ENCODE data around the gene EIF2S1. TPM values are rescaled to one million over a fixed set of nuclear protein-coding genes. Genes with fewer than 3 reads are reported as not detected.

Gene EIF2S1
- total and polyA plus RNA-seq, 3 donors from 2014 or later = 82.1 to 158 (median 83.9) TPM

DNA sequence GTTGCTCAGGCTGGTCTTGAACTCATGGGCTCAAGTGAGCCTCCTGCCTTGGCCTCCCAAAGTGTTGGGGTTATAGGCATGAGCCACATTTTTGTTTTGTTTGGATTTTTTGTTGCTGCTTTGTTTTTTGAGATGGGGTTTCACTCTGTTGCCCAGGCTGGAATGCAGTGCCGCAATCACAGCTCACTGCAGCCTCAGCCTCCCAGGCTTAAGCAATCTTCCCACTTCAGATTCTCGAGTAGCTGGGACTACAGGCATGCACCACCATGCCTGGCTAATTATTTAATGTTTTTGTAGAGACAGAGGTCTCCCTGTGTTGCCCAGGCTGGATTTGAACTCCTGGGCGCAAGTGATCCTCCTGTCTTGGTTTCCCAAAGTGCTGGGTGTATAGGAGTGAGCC, 57.5 kb downstream of the EIF2S1 start:
- no peak for DNase-seq
- H3K27ac ChIP-seq = no peak overlapping the region
- 88 to 96% methylated on average over 3 of the region's 3 CpGs for WGBS, 2 donors
- TF ChIP-seq, protein P1, sequence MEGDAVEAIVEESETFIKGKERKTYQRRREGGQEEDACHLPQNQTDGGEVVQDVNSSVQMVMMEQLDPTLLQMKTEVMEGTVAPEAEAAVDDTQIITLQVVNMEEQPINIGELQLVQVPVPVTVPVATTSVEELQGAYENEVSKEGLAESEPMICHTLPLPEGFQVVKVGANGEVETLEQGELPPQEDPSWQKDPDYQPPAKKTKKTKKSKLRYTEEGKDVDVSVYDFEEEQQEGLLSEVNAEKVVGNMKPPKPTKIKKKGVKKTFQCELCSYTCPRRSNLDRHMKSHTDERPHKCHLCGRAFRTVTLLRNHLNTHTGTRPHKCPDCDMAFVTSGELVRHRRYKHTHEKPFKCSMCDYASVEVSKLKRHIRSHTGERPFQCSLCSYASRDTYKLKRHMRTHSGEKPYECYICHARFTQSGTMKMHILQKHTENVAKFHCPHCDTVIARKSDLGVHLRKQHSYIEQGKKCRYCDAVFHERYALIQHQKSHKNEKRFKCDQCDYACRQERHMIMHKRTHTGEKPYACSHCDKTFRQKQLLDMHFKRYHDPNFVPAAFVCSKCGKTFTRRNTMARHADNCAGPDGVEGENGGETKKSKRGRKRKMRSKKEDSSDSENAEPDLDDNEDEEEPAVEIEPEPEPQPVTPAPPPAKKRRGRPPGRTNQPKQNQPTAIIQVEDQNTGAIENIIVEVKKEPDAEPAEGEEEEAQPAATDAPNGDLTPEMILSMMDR (IDR thresholded peaks at IDR 0.05) = no peak
- TF ChIP-seq POLR2A (IDR thresholded peaks at IDR 0.05) = no peak
- no peak overlapping the region for H3K4me3 ChIP-seq
- H3K27me3 ChIP-seq = no peaks in the 10 kb centered on the region
- H3K36me3 ChIP-seq (ENCODE audit: low read depth, missing control alignments) = no peaks in the 10 kb centered on the region
- intact Hi-C loops (cut with DNase I; ENCODE audit: low total_unique reads) = no loop called here
- H3K9me3 ChIP-seq = no peaks in the 10 kb centered on the region
- H3K4me1 ChIP-seq = peaks cover 7% of the 10 kb centered on the region

DNA sequence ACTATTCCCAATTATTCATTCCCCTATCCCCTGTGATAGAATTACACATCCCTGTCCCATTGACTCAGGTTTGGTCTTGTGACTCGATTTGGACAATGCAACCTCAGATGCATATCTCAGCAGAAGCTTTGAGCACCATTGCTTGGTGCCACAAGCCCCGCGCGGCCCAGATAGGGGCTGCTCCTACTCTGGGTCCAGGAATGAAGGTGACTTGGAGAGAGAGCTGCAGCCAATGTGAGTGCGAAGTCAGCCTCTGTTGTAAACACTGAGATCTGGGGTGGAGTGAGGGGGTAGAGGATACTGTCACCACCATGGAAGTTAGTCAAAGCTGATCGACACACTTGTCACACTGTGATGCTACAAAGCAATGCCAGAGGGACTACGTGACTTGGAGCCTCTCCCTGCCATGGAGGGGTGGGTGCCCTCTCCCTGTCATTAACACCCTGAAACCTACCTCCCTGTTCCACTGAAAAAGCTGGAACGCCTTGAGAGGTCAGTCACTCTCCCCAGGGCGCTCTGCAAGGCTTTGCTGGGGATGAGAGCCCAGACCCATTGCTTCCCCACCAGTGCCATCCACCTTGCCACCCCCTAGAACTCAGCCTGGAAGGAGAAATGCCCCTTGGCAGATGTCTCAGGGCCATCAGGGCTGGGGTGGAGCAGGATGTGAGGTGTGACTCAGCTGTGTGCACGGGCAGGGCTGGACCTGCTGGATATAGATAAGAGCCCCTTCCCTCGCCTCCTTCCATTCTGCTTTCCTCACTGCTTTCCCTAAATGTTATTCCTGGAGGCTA, 58.5 kb downstream of the EIF2S1 start:
- no peak overlapping the region for H3K4me3 ChIP-seq
- 65 to 84% methylated on average over 7 to 11 of the region's 11 CpGs for WGBS, 2 donors
- H3K4me1 ChIP-seq = peaks cover 7% of the 10 kb centered on the region
- no peaks in the 10 kb centered on the region for H3K27me3 ChIP-seq
- no peak overlapping the region for H3K27ac ChIP-seq
- no peak for DNase-seq
- H3K9me3 ChIP-seq = no peaks in the 10 kb centered on the region
- TF ChIP-seq POLR2A (IDR thresholded peaks at IDR 0.05) = no peak
- TF ChIP-seq, protein P1 (IDR thresholded peaks at IDR 0.05) = no peak
- intact Hi-C loops (cut with DNase I; ENCODE audit: low total_unique reads) = no loop called here
- no peaks in the 10 kb centered on the region for H3K36me3 ChIP-seq (ENCODE audit: low read depth, missing control alignments)

DNA sequence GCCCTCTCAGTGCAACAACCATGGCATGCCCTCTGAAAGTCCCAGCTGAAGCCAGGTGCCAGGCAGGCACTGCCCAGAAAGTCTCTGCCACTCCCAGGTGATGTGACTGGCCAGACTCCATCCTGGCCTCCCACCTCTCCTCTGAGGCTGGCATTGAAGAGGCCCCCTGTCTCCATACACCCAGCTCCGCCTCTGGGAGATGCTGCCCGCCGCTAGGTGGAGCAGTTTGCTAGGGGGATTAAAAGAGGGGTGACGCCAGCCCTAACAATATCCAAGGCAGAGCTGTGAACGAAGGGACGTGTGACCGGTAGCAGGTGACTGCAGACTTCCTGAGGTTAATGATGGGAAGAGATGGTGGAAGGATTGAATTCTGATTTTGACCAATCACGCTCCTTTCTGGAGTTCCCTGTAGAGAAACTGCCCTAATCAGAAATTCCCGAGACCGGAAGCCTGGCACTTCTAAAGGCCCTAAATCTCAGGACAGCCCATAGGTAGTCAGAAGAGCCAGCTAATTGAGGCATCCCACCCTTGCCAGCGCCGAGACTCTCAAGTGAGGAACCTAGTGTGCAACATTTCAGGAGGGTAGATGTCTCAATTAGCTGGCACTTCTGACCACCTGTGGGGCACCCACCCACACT, 60.1 kb downstream of the EIF2S1 start:
- no peaks in the 10 kb centered on the region for H3K9me3 ChIP-seq
- WGBS, 2 donors = 73 to 80% methylated on average over 8 to 12 of the region's 12 CpGs
- H3K4me1 ChIP-seq = peaks cover 7% of the 10 kb centered on the region
- no peak for TF ChIP-seq POLR2A (IDR thresholded peaks at IDR 0.05)
- TF ChIP-seq, protein P1 (IDR thresholded peaks at IDR 0.05) = peak in 1 of 3 experiments; percentile 11
- intact Hi-C loops (cut with DNase I; ENCODE audit: low total_unique reads) = no loop called here
- no peaks in the 10 kb centered on the region for H3K36me3 ChIP-seq (ENCODE audit: low read depth, missing control alignments)
- H3K4me3 ChIP-seq = no peak overlapping the region
- H3K27ac ChIP-seq = no peak overlapping the region
- no peaks in the 10 kb centered on the region for H3K27me3 ChIP-seq
- no peak for DNase-seq

DNA sequence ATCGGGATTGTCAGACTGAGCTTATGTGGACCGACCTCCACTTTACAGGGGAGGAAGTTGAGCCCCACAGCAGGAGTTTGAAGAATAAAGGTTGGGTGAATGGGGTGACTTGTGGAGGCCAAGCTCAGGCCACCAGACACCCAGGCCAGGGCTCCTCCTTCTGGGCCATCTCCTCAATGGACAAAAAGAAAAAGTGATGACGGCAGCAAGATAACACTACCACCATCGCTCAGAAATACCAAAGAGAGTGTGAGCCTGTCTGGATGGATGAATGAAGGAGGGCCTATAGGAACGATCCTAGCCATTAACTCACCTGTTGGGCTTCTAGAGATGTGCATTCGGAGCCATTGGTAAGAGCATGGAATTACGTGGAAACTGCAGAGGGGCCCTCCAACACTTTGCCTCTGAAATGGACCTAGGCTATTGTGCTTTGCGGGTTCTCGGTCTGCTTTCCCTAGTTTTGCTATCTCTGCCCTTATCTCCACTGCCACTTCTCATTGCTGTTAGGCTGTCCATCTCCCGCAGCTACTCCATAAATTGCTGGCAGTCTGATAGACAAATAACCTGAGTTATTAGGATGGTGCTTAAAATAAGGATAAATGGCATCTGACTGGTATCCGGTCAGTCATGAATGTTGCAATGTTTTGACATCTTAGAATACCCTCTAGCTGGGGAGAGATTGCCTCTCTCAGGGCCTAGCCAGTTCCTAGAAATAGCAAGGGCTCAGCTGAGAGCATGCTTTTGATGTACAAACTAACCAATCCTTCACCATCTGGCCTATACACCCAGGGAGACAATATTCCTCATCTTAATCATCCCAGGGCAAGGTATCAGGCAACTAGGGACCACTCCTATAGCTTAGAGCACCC, 61.5 kb downstream of the EIF2S1 start:
- Histone ChIP-seq H3K36me3 (ENCODE audit: low read depth, missing control alignments) (no peaks in the 10 kb centered on the region), H3K27ac (no peak overlapping the region), H3K27me3 (no peaks in the 10 kb centered on the region), H3K4me1 (peaks cover 4% of the 10 kb centered on the region), H3K9me3 (no peaks in the 10 kb centered on the region), H3K4me3 (no peak overlapping the region)
- TF ChIP-seq POLR2A (IDR thresholded peaks at IDR 0.05) = no peak
- TF ChIP-seq, protein P1 (IDR thresholded peaks at IDR 0.05) = no peak
- 92 to 93% methylated on average over 11 of the region's 11 CpGs for WGBS, 2 donors
- no peak for DNase-seq
- intact Hi-C loops (cut with DNase I; ENCODE audit: low total_unique reads) = no loop called here
